Measurements from ENCODE around the gene ZNF638.

GRCh38 chr2:71283131-71283530, 48.5 kb upstream of the ZNF638 start:
- TF ChIP-seq TEAD4 (CRISPR knock-in tag; IDR thresholded peaks at IDR 0.05) (no peak), ZNF263 (CRISPR knock-in tag; IDR thresholded peaks at IDR 0.05; ENCODE audit: low read depth) (no peak), ZNF121 (CRISPR knock-in tag; IDR thresholded peaks at IDR 0.05) (no peak)
- TF ChIP-seq, protein P1, sequence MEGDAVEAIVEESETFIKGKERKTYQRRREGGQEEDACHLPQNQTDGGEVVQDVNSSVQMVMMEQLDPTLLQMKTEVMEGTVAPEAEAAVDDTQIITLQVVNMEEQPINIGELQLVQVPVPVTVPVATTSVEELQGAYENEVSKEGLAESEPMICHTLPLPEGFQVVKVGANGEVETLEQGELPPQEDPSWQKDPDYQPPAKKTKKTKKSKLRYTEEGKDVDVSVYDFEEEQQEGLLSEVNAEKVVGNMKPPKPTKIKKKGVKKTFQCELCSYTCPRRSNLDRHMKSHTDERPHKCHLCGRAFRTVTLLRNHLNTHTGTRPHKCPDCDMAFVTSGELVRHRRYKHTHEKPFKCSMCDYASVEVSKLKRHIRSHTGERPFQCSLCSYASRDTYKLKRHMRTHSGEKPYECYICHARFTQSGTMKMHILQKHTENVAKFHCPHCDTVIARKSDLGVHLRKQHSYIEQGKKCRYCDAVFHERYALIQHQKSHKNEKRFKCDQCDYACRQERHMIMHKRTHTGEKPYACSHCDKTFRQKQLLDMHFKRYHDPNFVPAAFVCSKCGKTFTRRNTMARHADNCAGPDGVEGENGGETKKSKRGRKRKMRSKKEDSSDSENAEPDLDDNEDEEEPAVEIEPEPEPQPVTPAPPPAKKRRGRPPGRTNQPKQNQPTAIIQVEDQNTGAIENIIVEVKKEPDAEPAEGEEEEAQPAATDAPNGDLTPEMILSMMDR (IDR thresholded peaks at IDR 0.05): no peak
